Measurements from ENCODE around the gene KCNK10. TPM values are rescaled to one million over a fixed set of nuclear protein-coding genes. Genes with fewer than 3 reads are reported as not detected.
A peak's percentile ranks its signal among the peaks of the same experiment; 100 is the strongest.

The KCNK10 gene
- total RNA-seq, 1 experiment from 2014 or later = 0.96 TPM

DNA sequence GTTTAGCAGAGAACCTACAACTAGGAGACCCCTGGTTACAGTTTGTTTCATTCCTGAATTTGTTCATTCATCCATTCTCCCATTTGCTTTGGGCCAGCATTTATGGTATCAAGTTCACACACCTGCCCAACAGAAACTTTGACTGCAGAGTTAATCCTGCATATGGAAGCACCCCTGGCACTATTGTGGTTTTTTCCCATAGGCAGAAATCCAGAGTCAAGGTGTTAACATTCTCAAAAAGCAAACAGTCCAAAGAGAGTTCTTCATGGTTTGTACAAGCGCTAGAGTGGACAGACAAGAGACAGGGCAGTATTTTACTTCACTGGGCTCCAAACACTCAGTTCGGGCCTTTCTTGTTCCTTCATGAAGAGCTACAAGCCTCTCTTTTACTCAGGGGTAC is 51.9 kb downstream of the KCNK10 start (continued):
- TF ChIP-seq JUN (CRISPR knock-in tag; IDR thresholded peaks at IDR 0.05) (no peak), FOXP1 (CRISPR knock-in tag; IDR thresholded peaks at IDR 0.05; ENCODE audit: borderline replicate concordance) (no peak)
- TF ChIP-seq, protein P1, sequence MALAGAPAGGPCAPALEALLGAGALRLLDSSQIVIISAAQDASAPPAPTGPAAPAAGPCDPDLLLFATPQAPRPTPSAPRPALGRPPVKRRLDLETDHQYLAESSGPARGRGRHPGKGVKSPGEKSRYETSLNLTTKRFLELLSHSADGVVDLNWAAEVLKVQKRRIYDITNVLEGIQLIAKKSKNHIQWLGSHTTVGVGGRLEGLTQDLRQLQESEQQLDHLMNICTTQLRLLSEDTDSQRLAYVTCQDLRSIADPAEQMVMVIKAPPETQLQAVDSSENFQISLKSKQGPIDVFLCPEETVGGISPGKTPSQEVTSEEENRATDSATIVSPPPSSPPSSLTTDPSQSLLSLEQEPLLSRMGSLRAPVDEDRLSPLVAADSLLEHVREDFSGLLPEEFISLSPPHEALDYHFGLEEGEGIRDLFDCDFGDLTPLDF (CRISPR knock-in tag; IDR thresholded peaks at IDR 0.05) = no peak
- TF ChIP-seq, protein P2, sequence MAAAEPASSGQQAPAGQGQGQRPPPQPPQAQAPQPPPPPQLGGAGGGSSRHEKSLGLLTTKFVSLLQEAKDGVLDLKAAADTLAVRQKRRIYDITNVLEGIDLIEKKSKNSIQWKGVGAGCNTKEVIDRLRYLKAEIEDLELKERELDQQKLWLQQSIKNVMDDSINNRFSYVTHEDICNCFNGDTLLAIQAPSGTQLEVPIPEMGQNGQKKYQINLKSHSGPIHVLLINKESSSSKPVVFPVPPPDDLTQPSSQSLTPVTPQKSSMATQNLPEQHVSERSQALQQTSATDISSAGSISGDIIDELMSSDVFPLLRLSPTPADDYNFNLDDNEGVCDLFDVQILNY (CRISPR knock-in tag; IDR thresholded peaks at IDR 0.05) = no peak

DNA sequence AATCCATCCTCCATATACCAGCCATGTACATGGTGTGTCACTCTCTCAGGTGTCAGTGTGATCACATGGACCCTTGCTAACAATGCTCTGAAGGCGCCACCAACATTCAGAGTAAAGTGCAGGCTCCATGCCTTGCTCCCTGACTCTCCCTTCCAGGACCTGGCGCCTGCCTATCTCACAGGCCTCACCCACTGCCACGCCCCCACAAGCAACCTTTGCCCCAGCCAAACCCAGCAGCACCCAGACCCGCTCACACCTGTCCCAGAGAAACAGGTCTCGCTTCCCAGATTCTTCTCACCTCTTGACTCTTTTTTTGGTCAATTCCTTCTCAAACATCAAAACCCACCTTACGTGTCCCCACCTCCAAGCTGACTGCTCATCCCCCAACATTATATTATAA is 52.3 kb downstream of the KCNK10 start:
- DNase-seq (ENCODE audit: low spot score) (peak; percentile 55), ATAC-seq (peak; percentile 95)
- ChIA-PET POLR2A (no interaction called here), CTCF (interaction anchor here (1.3 kb wide), 1 partner anchor 82 kb away, joined by 8 read pairs; no protein-coding TSS in a partner anchor)
- H3K27me3 Mint-ChIP-seq (ENCODE audit: low read depth) = no peaks in the 10 kb centered on the region; the same call in none of the 2 replicates
- peaks cover 2% of the 10 kb centered on the region; the same call in 1 of the 2 replicates for H3K9me3 Mint-ChIP-seq
- no peak for TF ChIP-seq TP53 (CRISPR knock-in tag; IDR thresholded peaks at IDR 0.05)
- H3K4me1 Mint-ChIP-seq = peaks cover 7% of the 10 kb centered on the region
- H3K4me3 Mint-ChIP-seq = no peak overlapping the region
- no peaks in the 10 kb centered on the region for H3K36me3 Mint-ChIP-seq
- H3K27ac Mint-ChIP-seq = no peak overlapping the region

DNA sequence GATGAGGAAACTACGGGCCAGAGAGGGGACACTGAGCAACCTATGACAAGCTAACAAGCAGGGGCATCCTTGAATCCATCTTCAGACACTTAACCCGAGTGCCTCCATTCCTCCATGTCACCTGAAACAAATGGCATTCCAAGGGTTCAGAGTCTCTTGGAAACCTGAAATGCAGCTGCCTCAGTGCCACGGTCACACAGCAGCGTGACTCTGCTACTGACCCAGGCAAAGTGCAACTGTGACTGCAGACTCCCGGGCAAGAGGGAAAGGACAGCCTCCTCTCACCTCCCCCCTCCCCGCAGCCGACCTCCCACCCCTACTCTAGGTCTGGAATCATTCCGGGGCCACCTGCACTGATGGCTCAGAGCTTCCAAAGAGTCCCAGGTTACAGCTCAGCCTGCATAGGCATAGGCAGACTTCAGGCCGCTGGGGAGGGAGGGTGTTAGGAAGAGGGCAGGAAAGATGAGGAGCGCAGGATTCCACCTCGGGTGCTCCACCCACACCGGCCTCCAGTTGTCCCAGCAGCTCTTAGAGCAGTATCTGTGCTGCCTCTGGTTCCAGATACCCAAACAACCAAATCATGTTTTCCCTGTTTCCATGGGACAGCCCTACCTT is 53.2 kb downstream of the KCNK10 start:
- Mint-ChIP-seq H3K27me3 (ENCODE audit: low read depth) (no peaks in the 10 kb centered on the region; the same call in none of the 2 replicates), H3K4me1 (peaks cover 7% of the 10 kb centered on the region), H3K36me3 (no peaks in the 10 kb centered on the region), H3K4me3 (no peak overlapping the region), H3K9me3 (peaks cover 6% of the 10 kb centered on the region; the same call in 1 of the 2 replicates), H3K27ac (no peak overlapping the region)
- no peak for DNase-seq (ENCODE audit: low spot score)
- ChIA-PET POLR2A (no interaction called here), CTCF (interaction anchor here (1.3 kb wide), 1 partner anchor 81 kb away, joined by 8 read pairs; no protein-coding TSS in a partner anchor)
- ATAC-seq = peak; percentile 40; the same call in 1 of the 2 replicates
- TF ChIP-seq, protein P3, sequence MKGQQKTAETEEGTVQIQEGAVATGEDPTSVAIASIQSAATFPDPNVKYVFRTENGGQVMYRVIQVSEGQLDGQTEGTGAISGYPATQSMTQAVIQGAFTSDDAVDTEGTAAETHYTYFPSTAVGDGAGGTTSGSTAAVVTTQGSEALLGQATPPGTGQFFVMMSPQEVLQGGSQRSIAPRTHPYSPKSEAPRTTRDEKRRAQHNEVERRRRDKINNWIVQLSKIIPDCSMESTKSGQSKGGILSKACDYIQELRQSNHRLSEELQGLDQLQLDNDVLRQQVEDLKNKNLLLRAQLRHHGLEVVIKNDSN (CRISPR knock-in tag; IDR thresholded peaks at IDR 0.05) = no peak
- TF ChIP-seq, protein P4, sequence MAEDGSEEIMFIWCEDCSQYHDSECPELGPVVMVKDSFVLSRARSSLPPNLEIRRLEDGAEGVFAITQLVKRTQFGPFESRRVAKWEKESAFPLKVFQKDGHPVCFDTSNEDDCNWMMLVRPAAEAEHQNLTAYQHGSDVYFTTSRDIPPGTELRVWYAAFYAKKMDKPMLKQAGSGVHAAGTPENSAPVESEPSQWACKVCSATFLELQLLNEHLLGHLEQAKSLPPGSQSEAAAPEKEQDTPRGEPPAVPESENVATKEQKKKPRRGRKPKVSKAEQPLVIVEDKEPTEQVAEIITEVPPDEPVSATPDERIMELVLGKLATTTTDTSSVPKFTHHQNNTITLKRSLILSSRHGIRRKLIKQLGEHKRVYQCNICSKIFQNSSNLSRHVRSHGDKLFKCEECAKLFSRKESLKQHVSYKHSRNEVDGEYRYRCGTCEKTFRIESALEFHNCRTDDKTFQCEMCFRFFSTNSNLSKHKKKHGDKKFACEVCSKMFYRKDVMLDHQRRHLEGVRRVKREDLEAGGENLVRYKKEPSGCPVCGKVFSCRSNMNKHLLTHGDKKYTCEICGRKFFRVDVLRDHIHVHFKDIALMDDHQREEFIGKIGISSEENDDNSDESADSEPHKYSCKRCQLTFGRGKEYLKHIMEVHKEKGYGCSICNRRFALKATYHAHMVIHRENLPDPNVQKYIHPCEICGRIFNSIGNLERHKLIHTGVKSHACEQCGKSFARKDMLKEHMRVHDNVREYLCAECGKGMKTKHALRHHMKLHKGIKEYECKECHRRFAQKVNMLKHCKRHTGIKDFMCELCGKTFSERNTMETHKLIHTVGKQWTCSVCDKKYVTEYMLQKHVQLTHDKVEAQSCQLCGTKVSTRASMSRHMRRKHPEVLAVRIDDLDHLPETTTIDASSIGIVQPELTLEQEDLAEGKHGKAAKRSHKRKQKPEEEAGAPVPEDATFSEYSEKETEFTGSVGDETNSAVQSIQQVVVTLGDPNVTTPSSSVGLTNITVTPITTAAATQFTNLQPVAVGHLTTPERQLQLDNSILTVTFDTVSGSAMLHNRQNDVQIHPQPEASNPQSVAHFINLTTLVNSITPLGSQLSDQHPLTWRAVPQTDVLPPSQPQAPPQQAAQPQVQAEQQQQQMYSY (CRISPR knock-in tag; IDR thresholded peaks at IDR 0.05) = no peak
- TF ChIP-seq, protein P5, sequence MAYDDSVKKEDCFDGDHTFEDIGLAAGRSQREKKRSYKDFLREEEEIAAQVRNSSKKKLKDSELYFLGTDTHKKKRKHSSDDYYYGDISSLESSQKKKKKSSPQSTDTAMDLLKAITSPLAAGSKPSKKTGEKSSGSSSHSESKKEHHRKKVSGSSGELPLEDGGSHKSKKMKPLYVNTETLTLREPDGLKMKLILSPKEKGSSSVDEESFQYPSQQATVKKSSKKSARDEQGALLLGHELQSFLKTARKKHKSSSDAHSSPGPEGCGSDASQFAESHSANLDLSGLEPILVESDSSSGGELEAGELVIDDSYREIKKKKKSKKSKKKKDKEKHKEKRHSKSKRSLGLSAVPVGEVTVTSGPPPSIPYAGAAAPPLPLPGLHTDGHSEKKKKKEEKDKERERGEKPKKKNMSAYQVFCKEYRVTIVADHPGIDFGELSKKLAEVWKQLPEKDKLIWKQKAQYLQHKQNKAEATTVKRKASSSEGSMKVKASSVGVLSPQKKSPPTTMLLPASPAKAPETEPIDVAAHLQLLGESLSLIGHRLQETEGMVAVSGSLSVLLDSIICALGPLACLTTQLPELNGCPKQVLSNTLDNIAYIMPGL (CRISPR knock-in tag; IDR thresholded peaks at IDR 0.05) = no peak
- TF ChIP-seq ZNF396 (CRISPR knock-in tag; IDR thresholded peaks at IDR 0.05; ENCODE audit: borderline replicate concordance) (no peak), NFYB (CRISPR knock-in tag; conservative IDR thresholded peaks at IDR 0.05; ENCODE audit: low read depth) (no peak), KAT7 (CRISPR knock-in tag; IDR thresholded peaks at IDR 0.05; ENCODE audit: borderline replicate concordance) (no peak), JAZF1 (CRISPR knock-in tag; IDR thresholded peaks at IDR 0.05) (no peak), MXD4 (CRISPR knock-in tag; IDR thresholded peaks at IDR 0.05; ENCODE audit: borderline replicate concordance) (no peak), FOXJ3 (CRISPR knock-in tag; IDR thresholded peaks at IDR 0.05; ENCODE audit: borderline replicate concordance) (no peak), PRRX2 (CRISPR knock-in tag; IDR thresholded peaks at IDR 0.05) (no peak), SP1 (CRISPR knock-in tag; conservative IDR thresholded peaks at IDR 0.05) (no peak), ZNF416 (CRISPR knock-in tag; IDR thresholded peaks at IDR 0.05) (no peak), ZNF138 (CRISPR knock-in tag; conservative IDR thresholded peaks at IDR 0.05) (no peak), ELF4 (CRISPR knock-in tag; IDR thresholded peaks at IDR 0.05; ENCODE audit: low read depth) (no peak)
- TF ChIP-seq, protein P6, sequence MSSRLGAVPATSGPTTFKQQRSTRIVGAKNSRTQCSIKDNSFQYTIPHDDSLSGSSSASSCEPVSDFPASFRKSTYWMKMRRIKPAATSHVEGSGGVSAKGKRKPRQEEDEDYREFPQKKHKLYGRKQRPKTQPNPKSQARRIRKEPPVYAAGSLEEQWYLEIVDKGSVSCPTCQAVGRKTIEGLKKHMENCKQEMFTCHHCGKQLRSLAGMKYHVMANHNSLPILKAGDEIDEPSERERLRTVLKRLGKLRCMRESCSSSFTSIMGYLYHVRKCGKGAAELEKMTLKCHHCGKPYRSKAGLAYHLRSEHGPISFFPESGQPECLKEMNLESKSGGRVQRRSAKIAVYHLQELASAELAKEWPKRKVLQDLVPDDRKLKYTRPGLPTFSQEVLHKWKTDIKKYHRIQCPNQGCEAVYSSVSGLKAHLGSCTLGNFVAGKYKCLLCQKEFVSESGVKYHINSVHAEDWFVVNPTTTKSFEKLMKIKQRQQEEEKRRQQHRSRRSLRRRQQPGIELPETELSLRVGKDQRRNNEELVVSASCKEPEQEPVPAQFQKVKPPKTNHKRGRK (CRISPR knock-in tag; IDR thresholded peaks at IDR 0.05; ENCODE audit: borderline replicate concordance) = no peak
- TF ChIP-seq, protein P7, sequence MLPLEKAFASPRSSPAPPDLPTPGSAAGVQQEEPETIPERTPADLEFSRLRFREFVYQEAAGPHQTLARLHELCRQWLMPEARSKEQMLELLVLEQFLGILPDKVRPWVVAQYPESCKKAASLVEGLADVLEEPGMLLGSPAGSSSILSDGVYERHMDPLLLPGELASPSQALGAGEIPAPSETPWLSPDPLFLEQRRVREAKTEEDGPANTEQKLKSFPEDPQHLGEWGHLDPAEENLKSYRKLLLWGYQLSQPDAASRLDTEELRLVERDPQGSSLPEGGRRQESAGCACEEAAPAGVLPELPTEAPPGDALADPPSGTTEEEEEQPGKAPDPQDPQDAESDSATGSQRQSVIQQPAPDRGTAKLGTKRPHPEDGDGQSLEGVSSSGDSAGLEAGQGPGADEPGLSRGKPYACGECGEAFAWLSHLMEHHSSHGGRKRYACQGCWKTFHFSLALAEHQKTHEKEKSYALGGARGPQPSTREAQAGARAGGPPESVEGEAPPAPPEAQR (CRISPR knock-in tag; IDR thresholded peaks at IDR 0.05) = no peak
